Adrenal gland (tissue), 5 donors: ENCODE data around the gene KCNB1.

Source experiments
- POLR2A ChIP-seq, 2 donors: fragments of 450-650 bp; IDR thresholded peaks; one replicate each; pipeline ENCODE4 v1.6.1; 2017; ENCODE audit warnings: antibody characterized with exemption in 2 of 2, mild to moderate bottlenecking in 2 of 2, moderate library complexity in 1 of 2
- TF ChIP-seq, protein P1 (sequence below), 6 experiments: fragments of 450-650 bp in 4 of 6; fragments of 200-600 bp in 2 of 6; sonication (generic) in 1 of 6; IDR thresholded peaks; 1 replicate in 5 of 6; 2 replicates in 1 of 6; pipeline versions ENCODE4 v1.5.1 to v1.8.0; 2016 to 2021; ENCODE audit warnings: antibody characterized with exemption in 6 of 6, mild to moderate bottlenecking in 2 of 6, moderate library complexity in 1 of 6
- donor health status: DM: no; HTN: no; CAD: no.

- TF ChIP-seq, protein P1, sequence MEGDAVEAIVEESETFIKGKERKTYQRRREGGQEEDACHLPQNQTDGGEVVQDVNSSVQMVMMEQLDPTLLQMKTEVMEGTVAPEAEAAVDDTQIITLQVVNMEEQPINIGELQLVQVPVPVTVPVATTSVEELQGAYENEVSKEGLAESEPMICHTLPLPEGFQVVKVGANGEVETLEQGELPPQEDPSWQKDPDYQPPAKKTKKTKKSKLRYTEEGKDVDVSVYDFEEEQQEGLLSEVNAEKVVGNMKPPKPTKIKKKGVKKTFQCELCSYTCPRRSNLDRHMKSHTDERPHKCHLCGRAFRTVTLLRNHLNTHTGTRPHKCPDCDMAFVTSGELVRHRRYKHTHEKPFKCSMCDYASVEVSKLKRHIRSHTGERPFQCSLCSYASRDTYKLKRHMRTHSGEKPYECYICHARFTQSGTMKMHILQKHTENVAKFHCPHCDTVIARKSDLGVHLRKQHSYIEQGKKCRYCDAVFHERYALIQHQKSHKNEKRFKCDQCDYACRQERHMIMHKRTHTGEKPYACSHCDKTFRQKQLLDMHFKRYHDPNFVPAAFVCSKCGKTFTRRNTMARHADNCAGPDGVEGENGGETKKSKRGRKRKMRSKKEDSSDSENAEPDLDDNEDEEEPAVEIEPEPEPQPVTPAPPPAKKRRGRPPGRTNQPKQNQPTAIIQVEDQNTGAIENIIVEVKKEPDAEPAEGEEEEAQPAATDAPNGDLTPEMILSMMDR (IDR thresholded peaks at IDR 0.05): no peak
- TF ChIP-seq POLR2A (IDR thresholded peaks at IDR 0.05): no peak
Measured at GRCh38 chr20:49490689-49491088, 8.2 kb upstream of the KCNB1 start.
